ENCODE measurements around the gene RPH3AL.

RPH3AL gene

GRCh38 chr17:260031-260791, 92.4 kb downstream of the RPH3AL start:
- Histone ChIP-seq H3K4me1 (ENCODE audit: control insufficient read depth in 1 of 2, insufficient read depth in 2 of 2, low read length in 2 of 2) (no peaks in the 10 kb centered on the region), H3K27ac (ENCODE audit: low read depth, low read length) (no peak overlapping the region)

GRCh38 chr17:259341-259976, 93.1 kb downstream of the RPH3AL start:
- no peak overlapping the region for H3K14ac ChIP-seq (ENCODE audit: low read length)
- H4K8ac ChIP-seq (ENCODE audit: low read depth, low read length) = no peak overlapping the region
- no peak overlapping the region for H2BK5ac ChIP-seq (ENCODE audit: low read depth, low read length, poor library complexity)
- H3K4me2 ChIP-seq (ENCODE audit: low read length) = no peak overlapping the region
- no peak overlapping the region for H3K27ac ChIP-seq (ENCODE audit: low read depth, low read length)
- no peaks in the 10 kb centered on the region for H3K4me1 ChIP-seq (ENCODE audit: control insufficient read depth in 1 of 2, insufficient read depth in 2 of 2, low read length in 2 of 2)
- no peak overlapping the region for H4K12ac ChIP-seq (ENCODE audit: low read depth, low read length)
- no peaks in the 10 kb centered on the region for H3K36me3 ChIP-seq (ENCODE audit: control insufficient read depth in 1 of 2, insufficient read depth in 2 of 2, low read length in 2 of 2)
- no peak overlapping the region for H3K23ac ChIP-seq (ENCODE audit: low read length)
- no peak overlapping the region for H2AK5ac ChIP-seq (ENCODE audit: low read length)
- H3K4ac ChIP-seq (ENCODE audit: low read depth, low read length) = no peak overlapping the region
- H4K91ac ChIP-seq (ENCODE audit: low read depth, low read length) = no peak overlapping the region
- H3K27me3 ChIP-seq (ENCODE audit: insufficient read depth, low read length) = peaks cover 4% of the 10 kb centered on the region
- H2BK12ac ChIP-seq (ENCODE audit: low read length) = no peak overlapping the region
- H3K9ac ChIP-seq (ENCODE audit: low read length) = no peak overlapping the region
- peaks cover 11% of the 10 kb centered on the region for H3K9me3 ChIP-seq (ENCODE audit: insufficient read depth, low read depth, low read length)
- H3K18ac ChIP-seq (ENCODE audit: low read length) = no peak overlapping the region
- H2AFZ ChIP-seq (ENCODE audit: insufficient read depth, low read length, poor library complexity) = no peak overlapping the region
- no peak overlapping the region for H3K4me3 ChIP-seq (ENCODE audit: low read depth, low read length)
- no peaks in the 10 kb centered on the region for H3K79me1 ChIP-seq (ENCODE audit: low read length)
- H3K79me2 ChIP-seq (ENCODE audit: control insufficient read depth, insufficient read depth, low read length, poor library complexity) = no peaks in the 10 kb centered on the region
- no peak for DNase-seq
- no CpG with 5 or more reads among the region's 22 CpGs for WGBS (ENCODE audit: extremely low coverage, insufficient coverage, insufficient read length)
- H2BK120ac ChIP-seq (ENCODE audit: insufficient read depth, low read length, poor library complexity) = no peak overlapping the region

More at GRCh38 chr17:260031-260791, 92.4 kb downstream of the RPH3AL start:
- no peak overlapping the region for H2BK12ac ChIP-seq (ENCODE audit: low read length)
- H3K4me3 ChIP-seq (ENCODE audit: low read depth, low read length) = no peak overlapping the region
- H3K4me2 ChIP-seq (ENCODE audit: low read length) = no peak overlapping the region
- H3K18ac ChIP-seq (ENCODE audit: low read length) = no peak overlapping the region
- no peak overlapping the region for H2BK5ac ChIP-seq (ENCODE audit: low read depth, low read length, poor library complexity)
- H2AFZ ChIP-seq (ENCODE audit: insufficient read depth, low read length, poor library complexity) = no peak overlapping the region
- H3K4ac ChIP-seq (ENCODE audit: low read depth, low read length) = no peak overlapping the region
- H4K12ac ChIP-seq (ENCODE audit: low read depth, low read length) = no peak overlapping the region
- peaks cover 11% of the 10 kb centered on the region for H3K9me3 ChIP-seq (ENCODE audit: insufficient read depth, low read depth, low read length)
- peaks cover 4% of the 10 kb centered on the region for H3K27me3 ChIP-seq (ENCODE audit: insufficient read depth, low read length)
- no peaks in the 10 kb centered on the region for H3K36me3 ChIP-seq (ENCODE audit: control insufficient read depth in 1 of 2, insufficient read depth in 2 of 2, low read length in 2 of 2)
- H3K79me1 ChIP-seq (ENCODE audit: low read length) = no peaks in the 10 kb centered on the region
- H4K8ac ChIP-seq (ENCODE audit: low read depth, low read length) = no peak overlapping the region
- H2AK5ac ChIP-seq (ENCODE audit: low read length) = no peak overlapping the region
- no peak overlapping the region for H3K23ac ChIP-seq (ENCODE audit: low read length)
- no peak overlapping the region for H3K14ac ChIP-seq (ENCODE audit: low read length)
- H2BK120ac ChIP-seq (ENCODE audit: insufficient read depth, low read length, poor library complexity) = no peak overlapping the region
- DNase-seq = no peak
- H3K79me2 ChIP-seq (ENCODE audit: control insufficient read depth, insufficient read depth, low read length, poor library complexity) = no peaks in the 10 kb centered on the region
- no peak overlapping the region for H4K91ac ChIP-seq (ENCODE audit: low read depth, low read length)
- WGBS (ENCODE audit: extremely low coverage, insufficient coverage, insufficient read length) = no CpG with 5 or more reads among the region's 15 CpGs
- H3K9ac ChIP-seq (ENCODE audit: low read length) = no peak overlapping the region

- H2BK120ac ChIP-seq (ENCODE audit: insufficient read depth, low read length, poor library complexity) = no peak overlapping the region
- no CpG with 5 or more reads among the region's 12 CpGs for WGBS (ENCODE audit: extremely low coverage, insufficient coverage, insufficient read length)
- no peaks in the 10 kb centered on the region for H3K79me1 ChIP-seq (ENCODE audit: low read length)
- DNase-seq = no peak
- no peaks in the 10 kb centered on the region for H3K36me3 ChIP-seq (ENCODE audit: control insufficient read depth in 1 of 2, insufficient read depth in 2 of 2, low read length in 2 of 2)
- H3K14ac ChIP-seq (ENCODE audit: low read length) = no peak overlapping the region
- peaks cover 11% of the 10 kb centered on the region for H3K9me3 ChIP-seq (ENCODE audit: insufficient read depth, low read depth, low read length)
- H4K8ac ChIP-seq (ENCODE audit: low read depth, low read length) = no peak overlapping the region
- H3K27me3 ChIP-seq (ENCODE audit: insufficient read depth, low read length) = peaks cover 4% of the 10 kb centered on the region
- H3K9ac ChIP-seq (ENCODE audit: low read length) = no peak overlapping the region
- H3K23ac ChIP-seq (ENCODE audit: low read length) = peak overlapping the region; percentile 13
- no peaks in the 10 kb centered on the region for H3K79me2 ChIP-seq (ENCODE audit: control insufficient read depth, insufficient read depth, low read length, poor library complexity)
- H4K91ac ChIP-seq (ENCODE audit: low read depth, low read length) = no peak overlapping the region
- no peak overlapping the region for H2AFZ ChIP-seq (ENCODE audit: insufficient read depth, low read length, poor library complexity)
- H2BK12ac ChIP-seq (ENCODE audit: low read length) = no peak overlapping the region
- H3K4ac ChIP-seq (ENCODE audit: low read depth, low read length) = no peak overlapping the region
- H2AK5ac ChIP-seq (ENCODE audit: low read length) = no peak overlapping the region
- H3K4me3 ChIP-seq (ENCODE audit: low read depth, low read length) = no peak overlapping the region
- no peaks in the 10 kb centered on the region for H3K4me1 ChIP-seq (ENCODE audit: control insufficient read depth in 1 of 2, insufficient read depth in 2 of 2, low read length in 2 of 2)
- H4K12ac ChIP-seq (ENCODE audit: low read depth, low read length) = no peak overlapping the region
- no peak overlapping the region for H2BK5ac ChIP-seq (ENCODE audit: low read depth, low read length, poor library complexity)
- no peak overlapping the region for H3K4me2 ChIP-seq (ENCODE audit: low read length)
- no peak overlapping the region for H3K27ac ChIP-seq (ENCODE audit: low read depth, low read length)
- H3K18ac ChIP-seq (ENCODE audit: low read length) = no peak overlapping the region
These were observed 93.7 kb downstream of the RPH3AL start for GRCh38 chr17:258906-259305.

- H3K4ac ChIP-seq (ENCODE audit: low read depth, low read length) = no peak overlapping the region
- H3K18ac ChIP-seq (ENCODE audit: low read length) = no peak overlapping the region
- no peak overlapping the region for H4K91ac ChIP-seq (ENCODE audit: low read depth, low read length)
- no peaks in the 10 kb centered on the region for H3K4me1 ChIP-seq (ENCODE audit: control insufficient read depth in 1 of 2, insufficient read depth in 2 of 2, low read length in 2 of 2)
- H4K8ac ChIP-seq (ENCODE audit: low read depth, low read length) = no peak overlapping the region
- H2BK5ac ChIP-seq (ENCODE audit: low read depth, low read length, poor library complexity) = no peak overlapping the region
- no peak overlapping the region for H2BK120ac ChIP-seq (ENCODE audit: insufficient read depth, low read length, poor library complexity)
- no peak for DNase-seq
- H2BK12ac ChIP-seq (ENCODE audit: low read length) = no peak overlapping the region
- no peak overlapping the region for H3K27ac ChIP-seq (ENCODE audit: low read depth, low read length)
- no peaks in the 10 kb centered on the region for H3K79me2 ChIP-seq (ENCODE audit: control insufficient read depth, insufficient read depth, low read length, poor library complexity)
- no peak overlapping the region for H3K9ac ChIP-seq (ENCODE audit: low read length)
- no CpG with 5 or more reads among the region's 23 CpGs for WGBS (ENCODE audit: extremely low coverage, insufficient coverage, insufficient read length)
- no peaks in the 10 kb centered on the region for H3K36me3 ChIP-seq (ENCODE audit: control insufficient read depth in 1 of 2, insufficient read depth in 2 of 2, low read length in 2 of 2)
- H3K4me2 ChIP-seq (ENCODE audit: low read length) = no peak overlapping the region
- no peak overlapping the region for H4K12ac ChIP-seq (ENCODE audit: low read depth, low read length)
- H3K23ac ChIP-seq (ENCODE audit: low read length) = no peak overlapping the region
- no peak overlapping the region for H3K14ac ChIP-seq (ENCODE audit: low read length)
- H2AFZ ChIP-seq (ENCODE audit: insufficient read depth, low read length, poor library complexity) = no peak overlapping the region
- peaks cover 10% of the 10 kb centered on the region for H3K9me3 ChIP-seq (ENCODE audit: insufficient read depth, low read depth, low read length)
- no peaks in the 10 kb centered on the region for H3K79me1 ChIP-seq (ENCODE audit: low read length)
- H2AK5ac ChIP-seq (ENCODE audit: low read length) = no peak overlapping the region
- no peak overlapping the region for H3K4me3 ChIP-seq (ENCODE audit: low read depth, low read length)
- H3K27me3 ChIP-seq (ENCODE audit: insufficient read depth, low read length) = peaks cover 4% of the 10 kb centered on the region
These were observed 94.4 kb downstream of the RPH3AL start for GRCh38 chr17:258045-258734.

Data from trophoblast cell (in vitro differentiated cells and primary cell).